ENCODE data around the gene CYBRD1.

DNA sequence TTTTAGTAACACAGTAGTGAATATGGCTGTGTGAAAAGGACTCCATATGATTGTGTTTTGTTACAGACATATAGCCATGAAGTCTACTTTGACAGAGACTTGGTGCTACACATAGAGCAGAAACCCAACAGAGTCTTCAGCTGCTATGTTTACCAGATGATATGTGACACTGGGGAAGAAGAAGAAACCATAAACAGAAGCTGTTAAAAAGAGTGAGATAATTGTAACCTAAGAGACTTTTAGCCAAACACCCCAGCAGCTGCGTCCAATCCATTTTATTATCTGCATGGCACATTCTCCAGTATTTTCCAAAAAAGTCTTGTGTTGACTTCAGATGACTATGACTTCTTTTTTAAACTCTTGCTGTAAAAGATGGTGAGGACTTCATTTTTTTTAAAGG, 41.4 kb upstream of the CYBRD1 start:
- TF ChIP-seq GLIS3 (CRISPR knock-in tag; IDR thresholded peaks at IDR 0.05): no peak
- TF ChIP-seq, protein P1, sequence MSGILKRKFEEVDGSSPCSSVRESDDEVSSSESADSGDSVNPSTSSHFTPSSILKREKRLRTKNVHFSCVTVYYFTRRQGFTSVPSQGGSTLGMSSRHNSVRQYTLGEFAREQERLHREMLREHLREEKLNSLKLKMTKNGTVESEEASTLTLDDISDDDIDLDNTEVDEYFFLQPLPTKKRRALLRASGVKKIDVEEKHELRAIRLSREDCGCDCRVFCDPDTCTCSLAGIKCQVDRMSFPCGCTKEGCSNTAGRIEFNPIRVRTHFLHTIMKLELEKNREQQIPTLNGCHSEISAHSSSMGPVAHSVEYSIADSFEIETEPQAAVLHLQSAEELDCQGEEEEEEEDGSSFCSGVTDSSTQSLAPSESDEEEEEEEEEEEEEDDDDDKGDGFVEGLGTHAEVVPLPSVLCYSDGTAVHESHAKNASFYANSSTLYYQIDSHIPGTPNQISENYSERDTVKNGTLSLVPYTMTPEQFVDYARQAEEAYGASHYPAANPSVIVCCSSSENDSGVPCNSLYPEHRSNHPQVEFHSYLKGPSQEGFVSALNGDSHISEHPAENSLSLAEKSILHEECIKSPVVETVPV (CRISPR knock-in tag; IDR thresholded peaks at IDR 0.05): no peak
- no peak for TF ChIP-seq ZFP3 (CRISPR knock-in tag; IDR thresholded peaks at IDR 0.05)
- no peak for TF ChIP-seq CSDC2 (CRISPR knock-in tag; IDR thresholded peaks at IDR 0.05)
- no peak for TF ChIP-seq ZNF8 (CRISPR knock-in tag; IDR thresholded peaks at IDR 0.05)
- no peak for TF ChIP-seq RARB (CRISPR knock-in tag; IDR thresholded peaks at IDR 0.05)
- TF ChIP-seq PPARA (CRISPR knock-in tag; IDR thresholded peaks at IDR 0.05; ENCODE audit: borderline replicate concordance): no peak
- no peak for TF ChIP-seq ISL1 (CRISPR knock-in tag; IDR thresholded peaks at IDR 0.05)

Data from SK-N-SH treated with all-trans-retinoic acid at 6 μM for 48 hours (cell line).